ENCODE measurements around the gene GNLY. TPM values are rescaled to one million over a fixed set of nuclear protein-coding genes. Genes with fewer than 3 reads are reported as not detected.

Gene GNLY
- total RNA-seq (2022; extraction: Qiagen RNA extraction), result 0.23 to 0.30 TPM in 2 of 5 replicates, not detected in the others

DNA sequence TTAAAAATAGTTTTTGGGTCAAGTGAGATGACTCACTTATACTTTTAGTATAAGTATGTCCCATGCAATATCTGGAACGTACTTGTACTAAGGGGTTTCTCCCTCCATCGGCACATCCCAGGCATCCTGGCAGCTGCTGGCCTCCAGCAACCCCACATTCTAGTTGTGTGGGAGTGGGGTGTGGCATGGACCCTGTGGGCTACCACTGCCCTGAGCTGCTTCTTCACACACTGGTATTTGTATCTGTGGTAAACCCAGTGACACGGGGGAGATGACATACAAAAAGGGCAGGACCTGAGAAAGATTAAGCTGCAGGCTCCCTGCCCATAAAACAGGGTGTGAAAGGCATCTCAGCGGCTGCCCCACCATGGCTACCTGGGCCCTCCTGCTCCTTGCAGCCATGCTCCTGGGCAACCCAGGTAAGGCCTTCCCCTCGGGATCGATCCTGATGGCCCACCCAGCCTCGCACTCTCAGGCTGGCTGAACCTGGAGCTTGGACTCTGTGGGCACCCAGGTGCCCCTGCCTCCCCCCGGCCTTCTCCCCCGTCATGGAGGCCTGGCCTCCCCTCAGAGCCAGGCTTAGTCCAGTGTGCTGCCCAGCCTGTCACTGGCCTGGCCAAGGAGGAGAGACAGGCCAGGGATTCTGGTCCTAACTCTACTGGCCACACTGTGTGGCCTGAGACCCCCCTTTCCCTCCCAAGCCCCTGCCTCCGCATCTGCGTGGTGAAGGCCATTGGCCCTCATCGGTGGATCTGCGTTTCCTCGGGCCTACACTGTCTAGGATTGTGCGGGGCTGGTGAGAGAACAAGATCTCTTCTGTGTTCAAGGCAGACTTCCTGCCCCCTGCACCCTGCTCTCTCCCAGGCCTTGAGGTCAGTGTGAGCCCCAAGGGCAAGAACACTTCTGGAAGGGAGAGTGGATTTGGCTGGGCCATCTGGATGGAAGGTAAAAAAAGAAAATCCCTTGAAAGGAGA, at the start of gene GNLY:
Gene GNLY, plus strand, starts transcription at position 307 of the 974 bp plus-strand sequence. Its CDS starts 61 bp downstream, at position 368.

DNA sequence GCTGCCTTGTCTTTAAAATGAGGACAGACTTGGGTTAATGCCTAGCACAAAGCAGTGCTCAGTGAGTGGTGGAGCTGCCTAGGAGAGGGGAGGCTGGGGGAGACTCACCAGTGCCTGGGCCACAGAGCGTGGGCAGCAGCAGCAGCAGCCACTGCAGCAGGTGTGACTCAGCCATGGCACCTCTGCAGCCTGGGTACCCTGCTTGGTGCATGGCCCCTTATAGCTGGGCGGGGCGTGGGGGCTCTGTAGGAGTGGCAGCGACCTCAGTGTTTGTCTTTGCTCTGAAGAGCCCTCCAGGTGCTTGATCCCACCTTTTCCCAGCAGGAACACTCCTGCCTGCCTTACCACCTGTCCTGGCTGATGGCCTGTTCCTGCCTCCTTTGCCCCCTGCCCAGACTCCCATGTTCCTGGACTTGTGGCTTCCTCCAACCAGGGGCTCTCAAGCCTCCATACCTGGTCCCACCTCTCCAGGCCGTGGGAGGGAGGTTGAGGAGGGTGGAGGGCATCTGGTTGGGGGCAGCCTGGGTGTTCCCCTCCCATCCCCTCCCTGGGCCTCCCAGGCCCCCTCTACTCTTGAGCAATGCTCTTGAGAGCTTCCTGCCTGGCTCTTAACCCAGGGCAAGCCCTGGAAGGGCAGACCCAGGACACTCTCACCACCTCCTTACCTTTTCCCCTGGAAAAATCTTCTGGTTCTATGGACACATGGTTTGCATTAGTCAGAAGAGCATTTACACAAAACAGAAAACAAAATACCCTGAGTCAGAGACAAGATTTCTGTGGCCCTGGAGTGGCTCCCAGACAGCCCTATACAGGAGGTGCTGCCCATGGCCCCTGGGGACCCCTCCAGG, 25.9 kb upstream of the GNLY start, which contains the start of gene SFTPB:
Gene SFTPB, minus strand, starts transcription at position 191 of the 848 bp plus-strand sequence. Its CDS starts 16 bp downstream, at position 175.

Other genes starting within 250 kb of the GNLY start
- 536 to 569 TPM (median 559 TPM) in 5 replicates for gene MAT2A, start 155.2 kb upstream of the GNLY start, total RNA-seq (2022; extraction: Qiagen RNA extraction)
- 34.5 to 45.3 TPM (median 44.6 TPM) in 5 replicates for gene GGCX, start 132.9 kb upstream of the GNLY start, total RNA-seq (2022; extraction: Qiagen RNA extraction)
- gene VAMP8, start 116.8 kb upstream of the GNLY start, total RNA-seq (2022; extraction: Qiagen RNA extraction), result 15.7 to 19.5 TPM (median 18.1 TPM) in 5 replicates
- gene VAMP5, start 109.9 kb upstream of the GNLY start, total RNA-seq (2022; extraction: Qiagen RNA extraction), result 0.22 TPM in 1 of 5 replicates, not detected in the others
- gene RNF181, start 98.6 kb upstream of the GNLY start, total RNA-seq (2022; extraction: Qiagen RNA extraction), result 186 to 196 TPM (median 192 TPM) in 5 replicates
- gene TMEM150A, start 91.7 kb upstream of the GNLY start, total RNA-seq (2022; extraction: Qiagen RNA extraction), result 11.9 to 16.0 TPM (median 15.1 TPM) in 5 replicates
- 21.8 to 28.5 TPM (median 26.7 TPM) in 5 replicates for gene C2orf68, start 82.3 kb upstream of the GNLY start, total RNA-seq (2022; extraction: Qiagen RNA extraction)
- 69.7 to 72.2 TPM (median 70.4 TPM) in 5 replicates for gene USP39, start 78.2 kb upstream of the GNLY start, total RNA-seq (2022; extraction: Qiagen RNA extraction)
- gene SFTPB, start 26.2 kb upstream of the GNLY start, total RNA-seq (2022; extraction: Qiagen RNA extraction), result 0.05 to 0.53 TPM (median 0.09 TPM) in 5 replicates
- gene ATOH8, start 59.6 kb downstream of the GNLY start, total RNA-seq (2022; extraction: Qiagen RNA extraction), result 12.7 to 16.8 TPM (median 16.4 TPM) in 5 replicates
- 27.8 to 39.0 TPM (median 34.7 TPM) in 5 replicates for gene ST3GAL5, start 194.6 kb downstream of the GNLY start, total RNA-seq (2022; extraction: Qiagen RNA extraction)